Measurements from ENCODE around the gene CAND1. TPM values are rescaled to one million over a fixed set of nuclear protein-coding genes. Genes with fewer than 3 reads are reported as not detected.
A peak's percentile ranks its signal among the peaks of the same experiment; 100 is the strongest.

The CAND1 gene
- total RNA-seq, 1 donor from 2014 or later = 63.5 TPM

DNA sequence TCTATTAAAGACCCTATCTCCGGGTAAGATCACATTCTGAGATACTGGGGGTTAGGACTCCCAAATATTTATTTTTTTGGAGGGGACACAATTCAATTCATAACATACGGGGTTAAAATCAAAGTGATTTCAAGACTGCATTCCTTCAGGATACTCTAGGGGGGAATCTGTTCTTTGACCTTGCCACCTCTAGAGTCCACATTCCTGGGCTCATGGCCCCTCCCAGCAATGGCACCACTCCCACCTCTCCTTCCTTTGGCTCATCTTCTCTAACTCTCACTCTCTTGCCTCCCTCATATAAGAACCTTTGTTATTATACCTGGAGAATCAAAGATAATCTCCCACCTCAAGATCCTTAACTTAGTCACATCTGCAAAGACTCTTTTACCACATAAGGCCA, 79.5 kb downstream of the CAND1 start:
- no peak overlapping the region for H3K4me3 ChIP-seq (ENCODE audit: low read depth, low read length)
- TF ChIP-seq, protein P1, sequence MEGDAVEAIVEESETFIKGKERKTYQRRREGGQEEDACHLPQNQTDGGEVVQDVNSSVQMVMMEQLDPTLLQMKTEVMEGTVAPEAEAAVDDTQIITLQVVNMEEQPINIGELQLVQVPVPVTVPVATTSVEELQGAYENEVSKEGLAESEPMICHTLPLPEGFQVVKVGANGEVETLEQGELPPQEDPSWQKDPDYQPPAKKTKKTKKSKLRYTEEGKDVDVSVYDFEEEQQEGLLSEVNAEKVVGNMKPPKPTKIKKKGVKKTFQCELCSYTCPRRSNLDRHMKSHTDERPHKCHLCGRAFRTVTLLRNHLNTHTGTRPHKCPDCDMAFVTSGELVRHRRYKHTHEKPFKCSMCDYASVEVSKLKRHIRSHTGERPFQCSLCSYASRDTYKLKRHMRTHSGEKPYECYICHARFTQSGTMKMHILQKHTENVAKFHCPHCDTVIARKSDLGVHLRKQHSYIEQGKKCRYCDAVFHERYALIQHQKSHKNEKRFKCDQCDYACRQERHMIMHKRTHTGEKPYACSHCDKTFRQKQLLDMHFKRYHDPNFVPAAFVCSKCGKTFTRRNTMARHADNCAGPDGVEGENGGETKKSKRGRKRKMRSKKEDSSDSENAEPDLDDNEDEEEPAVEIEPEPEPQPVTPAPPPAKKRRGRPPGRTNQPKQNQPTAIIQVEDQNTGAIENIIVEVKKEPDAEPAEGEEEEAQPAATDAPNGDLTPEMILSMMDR (conservative IDR thresholded peaks at IDR 0.05; ENCODE audit: low read depth, low read length) = no peak
- no peak for DNase-seq (ENCODE audit: low read depth)

DNA sequence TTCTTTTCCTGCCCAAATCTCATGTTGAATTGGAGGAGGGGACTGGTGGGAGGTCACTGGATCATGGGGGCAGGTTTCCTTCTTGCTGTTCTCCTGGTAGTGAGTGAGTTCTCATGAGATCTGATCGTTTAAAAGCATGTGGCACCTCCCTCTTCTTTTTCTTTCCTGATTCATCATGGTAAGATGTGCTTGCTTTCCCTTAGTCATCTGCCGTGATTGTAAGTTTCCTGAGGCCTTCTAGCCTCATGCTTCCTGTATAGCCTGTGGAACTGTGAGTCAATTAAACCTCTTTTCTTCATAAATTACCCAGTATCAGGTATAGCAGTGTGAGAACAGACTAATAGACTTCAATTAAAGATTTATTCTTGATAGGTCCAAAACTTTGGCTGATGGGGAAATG, 83.5 kb downstream of the CAND1 start:
- TF ChIP-seq, protein P1 (conservative IDR thresholded peaks at IDR 0.05; ENCODE audit: low read depth, low read length) = no peak
- DNase-seq (ENCODE audit: low read depth) = no peak
- no peak overlapping the region for H3K4me3 ChIP-seq (ENCODE audit: low read depth, low read length)

DNA sequence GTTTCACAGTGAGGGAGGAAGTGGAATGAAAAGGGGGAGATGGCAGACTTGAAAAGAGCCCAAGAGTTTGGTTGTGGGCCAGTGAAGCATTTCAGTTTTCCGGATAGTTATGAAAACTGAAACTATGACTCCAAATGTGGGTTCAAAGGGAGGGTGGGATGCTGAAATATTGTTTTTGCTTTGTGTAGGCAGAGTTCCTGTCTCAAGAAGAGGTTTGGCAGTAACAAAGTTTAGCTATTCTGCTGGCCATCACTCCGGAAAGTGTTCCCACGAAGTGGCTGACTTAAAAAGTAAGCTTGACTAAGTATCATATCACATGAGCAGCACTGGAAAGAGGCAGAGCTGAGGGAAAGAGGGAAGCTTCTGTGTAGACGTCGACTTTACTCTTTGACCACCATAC, 85.2 kb downstream of the CAND1 start:
- TF ChIP-seq, protein P1 (conservative IDR thresholded peaks at IDR 0.05; ENCODE audit: low read depth, low read length) = no peak
- no peak overlapping the region for H3K4me3 ChIP-seq (ENCODE audit: low read depth, low read length)
- no peak for DNase-seq (ENCODE audit: low read depth)

DNA sequence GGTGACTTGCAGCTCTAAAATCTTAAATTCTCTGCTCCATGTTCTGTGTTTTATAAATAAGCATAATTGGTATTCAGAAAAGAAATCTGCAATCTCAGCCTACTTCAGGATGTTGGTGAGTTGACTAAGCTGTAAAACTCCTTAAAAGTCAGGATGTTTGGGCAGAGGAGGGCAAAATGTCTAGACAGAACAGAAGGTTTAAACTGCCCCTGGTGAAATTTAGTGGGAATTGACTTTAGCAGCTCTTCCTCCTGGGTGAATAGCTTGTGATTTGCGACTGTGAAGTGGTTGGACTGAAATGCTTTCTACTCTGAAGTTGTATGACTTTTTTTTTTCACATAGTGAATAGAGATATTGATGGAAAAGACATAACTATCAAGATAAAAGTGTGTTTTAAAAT, 85.8 kb downstream of the CAND1 start:
- no peak for DNase-seq (ENCODE audit: low read depth)
- H3K4me3 ChIP-seq (ENCODE audit: low read depth, low read length) = no peak overlapping the region
- TF ChIP-seq, protein P1 (conservative IDR thresholded peaks at IDR 0.05; ENCODE audit: low read depth, low read length) = no peak

DNA sequence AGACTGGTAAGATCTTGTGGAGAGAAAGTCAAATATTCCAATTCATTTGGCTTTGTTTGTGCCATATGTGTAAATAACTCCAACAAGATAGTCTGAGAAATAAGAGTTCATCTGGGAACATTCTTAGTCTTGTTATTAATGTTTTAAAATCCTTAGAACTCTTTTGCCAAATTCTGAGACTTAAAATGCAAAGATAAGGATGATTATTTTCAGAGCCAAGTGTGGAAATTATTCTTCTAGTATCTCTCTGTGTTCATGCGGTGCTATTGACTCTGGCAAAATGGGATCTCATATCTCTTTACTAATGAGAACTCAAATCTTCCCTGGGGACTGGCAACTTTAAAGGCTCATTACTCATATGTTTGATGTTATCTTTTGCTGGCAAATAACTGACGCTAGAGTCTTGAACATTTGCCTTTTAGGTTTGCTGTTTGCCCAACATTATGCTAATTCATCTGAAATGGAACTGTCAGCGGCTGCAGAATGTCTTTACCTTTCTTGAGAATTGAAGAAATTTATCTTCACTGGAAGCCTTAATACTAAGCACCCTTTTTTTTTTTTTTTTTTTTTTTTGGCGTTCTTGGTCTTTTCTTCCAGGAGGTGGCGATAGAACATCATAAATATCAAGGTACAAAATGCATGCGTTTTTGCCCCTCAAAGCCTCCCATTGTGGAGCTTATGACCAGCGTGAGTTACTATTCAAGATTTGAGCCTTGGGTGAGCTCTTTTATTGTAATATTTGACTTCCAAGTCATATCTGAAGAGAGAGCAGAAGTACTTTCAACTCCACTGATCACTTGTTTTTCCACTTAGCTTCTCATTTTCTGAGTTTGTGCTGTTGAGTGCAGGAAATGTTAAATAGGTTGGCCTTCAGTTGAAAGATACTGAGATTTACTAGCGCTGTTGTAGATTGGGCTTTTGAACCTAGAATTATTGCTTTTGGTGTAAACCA, 86.5 kb downstream of the CAND1 start:
- no peak for DNase-seq (ENCODE audit: low read depth)
- no peak overlapping the region for H3K4me3 ChIP-seq (ENCODE audit: low read depth, low read length)
- TF ChIP-seq, protein P1 (conservative IDR thresholded peaks at IDR 0.05; ENCODE audit: low read depth, low read length) = peak; percentile 68

DNA sequence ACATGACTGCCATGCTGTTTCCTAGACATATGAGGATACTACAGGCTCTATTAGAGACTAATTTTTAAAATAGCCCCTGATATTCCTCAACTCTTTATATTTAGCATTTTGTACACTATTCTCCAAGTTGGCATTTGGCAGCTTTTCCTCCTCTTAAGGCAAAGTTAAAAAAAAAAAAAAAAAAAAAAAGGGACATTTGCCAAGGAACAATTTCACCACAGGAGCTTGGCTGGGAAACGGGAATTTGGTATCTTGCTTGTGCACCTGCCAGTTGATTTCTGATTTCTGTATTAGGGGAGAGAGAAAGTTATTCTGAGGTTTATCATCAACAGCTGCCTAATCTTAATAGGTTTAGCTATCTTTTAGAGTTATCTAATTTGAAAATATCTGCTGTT, 87.2 kb downstream of the CAND1 start:
- TF ChIP-seq, protein P1 (conservative IDR thresholded peaks at IDR 0.05; ENCODE audit: low read depth, low read length) = no peak
- no peak for DNase-seq (ENCODE audit: low read depth)

More for the DNA sequence above, 87.2 kb downstream of the CAND1 start:
- no peak overlapping the region for H3K4me3 ChIP-seq (ENCODE audit: low read depth, low read length)
